ENCODE measurements around the gene HSD17B12. TPM values are rescaled to one million over a fixed set of nuclear protein-coding genes. Genes with fewer than 3 reads are reported as not detected.

HSD17B12 gene
- total RNA-seq, 2 experiments from 2014 or later, result 45.3 to 48.4 TPM

- ChIA-PET CTCF (interaction anchor here (0.7 to 1.9 kb wide), 4 partner anchors 10 to 27 kb away, joined by 3 to 20 read pairs (median 3); no protein-coding TSS in a partner anchor), POLR2A (interaction anchor here (0.7 kb wide), 1 partner anchor 11 kb away, joined by 3 read pairs; no protein-coding TSS in a partner anchor)
- Mint-ChIP-seq H3K36me3 (ENCODE audit: low read depth) (peaks cover 27% of the 10 kb centered on the region), H3K27me3 (ENCODE audit: low read depth) (peaks cover 12% of the 10 kb centered on the region), H3K27ac (peak overlapping the region; percentile 78), H3K4me1 (ENCODE audit: low read depth) (peaks cover 22% of the 10 kb centered on the region), H3K9me3 (ENCODE audit: insufficient read depth) (no peaks in the 10 kb centered on the region), H3K4me3 (peak overlapping the region; percentile 91)
- no peak for DNase-seq
- ATAC-seq, result no peak
Measured at GRCh38 chr11:43879789-43880639, 199.5 kb downstream of the HSD17B12 start.

- ChIA-PET POLR2A (interaction anchor here (0.9 to 1.1 kb wide), 2 partner anchors 9 to 12 kb away, joined by 4 to 6 read pairs; no protein-coding TSS in a partner anchor), CTCF (interaction anchor here (1.1 to 1.9 kb wide), 5 partner anchors 9 to 215 kb away, joined by 3 to 20 read pairs (median 4); partner anchors contain the start of genes C11orf96 and EXT2)
- ATAC-seq (peak; percentile 99), DNase-seq (peak; percentile 94)
- H3K36me3 Mint-ChIP-seq (ENCODE audit: low read depth), result peaks cover 28% of the 10 kb centered on the region
- no peaks in the 10 kb centered on the region for H3K9me3 Mint-ChIP-seq (ENCODE audit: insufficient read depth)
- H3K4me1 Mint-ChIP-seq (ENCODE audit: low read depth), result peaks cover 22% of the 10 kb centered on the region
- peak within 1 kb of the TSS; percentile 91 for H3K4me3 Mint-ChIP-seq
- peak within 1 kb of the TSS; percentile 78 for H3K27ac Mint-ChIP-seq
- H3K27me3 Mint-ChIP-seq (ENCODE audit: low read depth), result peaks cover 7% of the 10 kb centered on the region
Measured at GRCh38 chr11:43880640-43881159, 200.2 kb downstream of the HSD17B12 start, which contains the start of gene ALKBH3. TSS of gene ALKBH3 (plus strand) at chr11:43880831. CDS start at chr11:43882653, 1,822 bp downstream.

- H3K36me3 Mint-ChIP-seq (ENCODE audit: low read depth), result peaks cover 49% of the 10 kb centered on the region
- POLR2A ChIA-PET, result no interaction called here
- DNase-seq, result no peak
Measured at GRCh38 chr11:43892851-43893250, 212.3 kb downstream of the HSD17B12 start.

GRCh38 chr11:43894546-43894945 is 214.0 kb downstream of the HSD17B12 start:
- ChIA-PET CTCF (interaction anchor here (1.3 kb wide), 1 partner anchor 25 kb away, joined by 3 read pairs; no protein-coding TSS in a partner anchor), POLR2A (no interaction called here)
- no peak overlapping the region for H3K27ac Mint-ChIP-seq

More at GRCh38 chr11:43892851-43893250, 212.3 kb downstream of the HSD17B12 start:
- Mint-ChIP-seq H3K27ac (no peak overlapping the region), H3K4me1 (ENCODE audit: low read depth) (no peaks in the 10 kb centered on the region), H3K27me3 (ENCODE audit: low read depth) (no peaks in the 10 kb centered on the region), H3K4me3 (no peak overlapping the region), H3K9me3 (ENCODE audit: insufficient read depth) (no peaks in the 10 kb centered on the region)
- ATAC-seq, result no peak
- CTCF ChIA-PET, result interaction anchor here (1.2 to 1.4 kb wide), 2 partner anchors 52 to 55 kb away, joined by 4 to 6 read pairs; no protein-coding TSS in a partner anchor

GRCh38 chr11:43895601-43896000 is 215.1 kb downstream of the HSD17B12 start:
- DNase-seq (no peak), ATAC-seq (no peak)
- Mint-ChIP-seq H3K27me3 (ENCODE audit: low read depth) (no peaks in the 10 kb centered on the region), H3K9me3 (ENCODE audit: insufficient read depth) (no peaks in the 10 kb centered on the region), H3K4me1 (ENCODE audit: low read depth) (no peaks in the 10 kb centered on the region), H3K36me3 (ENCODE audit: low read depth) (peaks cover 51% of the 10 kb centered on the region), H3K4me3 (no peak overlapping the region), H3K27ac (no peak overlapping the region)
- ChIA-PET POLR2A (no interaction called here), CTCF (interaction anchor here (0.7 to 1.3 kb wide), 2 partner anchors 26 to 925 kb away, joined by 3 read pairs; no protein-coding TSS in a partner anchor)

More at GRCh38 chr11:43894546-43894945, 214.0 kb downstream of the HSD17B12 start:
- H3K9me3 Mint-ChIP-seq (ENCODE audit: insufficient read depth), result no peaks in the 10 kb centered on the region
- H3K27me3 Mint-ChIP-seq (ENCODE audit: low read depth), result no peaks in the 10 kb centered on the region
- H3K4me1 Mint-ChIP-seq (ENCODE audit: low read depth), result no peaks in the 10 kb centered on the region
- DNase-seq, result no peak
- H3K36me3 Mint-ChIP-seq (ENCODE audit: low read depth), result peaks cover 56% of the 10 kb centered on the region
- H3K4me3 Mint-ChIP-seq, result no peak overlapping the region
- no peak for ATAC-seq

GRCh38 chr11:43898574-43898973 is 218.0 kb downstream of the HSD17B12 start:
- Mint-ChIP-seq H3K4me1 (ENCODE audit: low read depth) (no peaks in the 10 kb centered on the region), H3K36me3 (ENCODE audit: low read depth) (peaks cover 44% of the 10 kb centered on the region), H3K9me3 (ENCODE audit: insufficient read depth) (no peaks in the 10 kb centered on the region), H3K27me3 (ENCODE audit: low read depth) (no peaks in the 10 kb centered on the region), H3K4me3 (no peak overlapping the region), H3K27ac (no peak overlapping the region)
- no peak for ATAC-seq
- CTCF ChIA-PET, result interaction anchor here (1.3 kb wide), 1 partner anchor 9 kb away, joined by 3 read pairs; no protein-coding TSS in a partner anchor
- no peak for DNase-seq
- POLR2A ChIA-PET, result no interaction called here

- ChIA-PET CTCF (interaction anchor here (1.3 kb wide), 1 partner anchor 9 kb away, joined by 3 read pairs; no protein-coding TSS in a partner anchor), POLR2A (no interaction called here)
- ATAC-seq (no peak), DNase-seq (no peak)
- no peaks in the 10 kb centered on the region for H3K9me3 Mint-ChIP-seq (ENCODE audit: insufficient read depth)
- H3K4me1 Mint-ChIP-seq (ENCODE audit: low read depth), result no peaks in the 10 kb centered on the region
- no peaks in the 10 kb centered on the region for H3K27me3 Mint-ChIP-seq (ENCODE audit: low read depth)
- no peak overlapping the region for H3K27ac Mint-ChIP-seq
- H3K36me3 Mint-ChIP-seq (ENCODE audit: low read depth), result peaks cover 44% of the 10 kb centered on the region
- no peak overlapping the region for H3K4me3 Mint-ChIP-seq
Measured at GRCh38 chr11:43899094-43899493, 218.6 kb downstream of the HSD17B12 start.

GRCh38 chr11:43901551-43901950 is 221.0 kb downstream of the HSD17B12 start:
- no peak for DNase-seq
- H3K9me3 Mint-ChIP-seq (ENCODE audit: insufficient read depth), result no peaks in the 10 kb centered on the region
- no peak for ATAC-seq
- H3K27ac Mint-ChIP-seq, result no peak overlapping the region
- H3K4me3 Mint-ChIP-seq, result no peak overlapping the region
- no peaks in the 10 kb centered on the region for H3K27me3 Mint-ChIP-seq (ENCODE audit: low read depth)
- H3K4me1 Mint-ChIP-seq (ENCODE audit: low read depth), result no peaks in the 10 kb centered on the region
- ChIA-PET POLR2A (no interaction called here), CTCF (no interaction called here)
- H3K36me3 Mint-ChIP-seq (ENCODE audit: low read depth), result peaks cover 45% of the 10 kb centered on the region

GRCh38 chr11:43903078-43903477 is 222.5 kb downstream of the HSD17B12 start:
- H3K9me3 Mint-ChIP-seq (ENCODE audit: insufficient read depth), result no peaks in the 10 kb centered on the region
- peaks cover 4% of the 10 kb centered on the region for H3K4me1 Mint-ChIP-seq (ENCODE audit: low read depth)
- peaks cover 40% of the 10 kb centered on the region for H3K36me3 Mint-ChIP-seq (ENCODE audit: low read depth)
- H3K4me3 Mint-ChIP-seq, result no peak overlapping the region
- no peak overlapping the region for H3K27ac Mint-ChIP-seq
- ATAC-seq, result no peak
- DNase-seq, result no peak
- CTCF ChIA-PET, result interaction anchor here (0.8 to 4.8 kb wide), 2 partner anchors 14 to 19 kb away, joined by 3 to 25 read pairs; no protein-coding TSS in a partner anchor
- POLR2A ChIA-PET, result no interaction called here
- no peaks in the 10 kb centered on the region for H3K27me3 Mint-ChIP-seq (ENCODE audit: low read depth)

- no peak for ATAC-seq
Measured at GRCh38 chr11:43903969-43904368, 223.4 kb downstream of the HSD17B12 start.

GRCh38 chr11:43904742-43905535 is 224.4 kb downstream of the HSD17B12 start:
- POLR2A ChIA-PET, result no interaction called here
- ATAC-seq, result no peak
- Mint-ChIP-seq H3K9me3 (ENCODE audit: insufficient read depth) (no peaks in the 10 kb centered on the region), H3K4me1 (ENCODE audit: low read depth) (peaks cover 4% of the 10 kb centered on the region), H3K36me3 (ENCODE audit: low read depth) (peaks cover 36% of the 10 kb centered on the region), H3K27ac (no peak overlapping the region), H3K4me3 (no peak overlapping the region), H3K27me3 (ENCODE audit: low read depth) (no peaks in the 10 kb centered on the region)
- CTCF ChIA-PET, result interaction anchor here (1.3 to 4.8 kb wide), 2 partner anchors 16 to 133 kb away, joined by 3 to 25 read pairs; no protein-coding TSS in a partner anchor
- DNase-seq, result no peak

More at GRCh38 chr11:43903969-43904368, 223.4 kb downstream of the HSD17B12 start:
- peaks cover 4% of the 10 kb centered on the region for H3K4me1 Mint-ChIP-seq (ENCODE audit: low read depth)
- peaks cover 40% of the 10 kb centered on the region for H3K36me3 Mint-ChIP-seq (ENCODE audit: low read depth)
- no peak overlapping the region for H3K27ac Mint-ChIP-seq
- ChIA-PET CTCF (interaction anchor here (0.8 to 4.8 kb wide), 3 partner anchors 15 to 18 kb away, joined by 3 to 25 read pairs (median 3); no protein-coding TSS in a partner anchor), POLR2A (no interaction called here)
- H3K9me3 Mint-ChIP-seq (ENCODE audit: insufficient read depth), result no peaks in the 10 kb centered on the region
- no peak overlapping the region for H3K4me3 Mint-ChIP-seq
- no peak for DNase-seq
- H3K27me3 Mint-ChIP-seq (ENCODE audit: low read depth), result no peaks in the 10 kb centered on the region
